Naive B cell (primary cell): ENCODE data around the gene PTPRD. TPM values are rescaled to one million over a fixed set of nuclear protein-coding genes. Genes with fewer than 3 reads are reported as not detected.
"Not testable (repeated sequence)": the region's sequence is repeated elsewhere in the genome, so short reads cannot be mapped to it uniquely, and the experiment has no call there.

Experiments
- ATAC-seq, 2 donors: fragments of 150-1000 bp; cut with Tn5 transposase; 2 replicates each; pipeline ENCODE4 v1.10.0; 2021; ENCODE audit warnings: low read depth in 2 of 2, mild to moderate bottlenecking in 2 of 2, moderate library complexity in 2 of 2
- DNase-seq: peaks from one replicate; pipeline ENCODE4 v3.0.0; 2022
- H3K27ac Mint-ChIP-seq, 6 donors: one replicate each; pipeline ENCODE4 v1.8.0; 2020 to 2022; ENCODE audit warnings: mild to moderate bottlenecking in 6 of 6, mixed read lengths in 6 of 6, moderate library complexity in 5 of 6, inconsistent platforms in 2 of 6
- H3K27me3 Mint-ChIP-seq, 3 donors: one replicate each; pipeline ENCODE4 v1.8.0; 2021 to 2022; ENCODE audit warnings: mixed read lengths in 3 of 3, mild to moderate bottlenecking in 1 of 3
- H3K36me3 Mint-ChIP-seq, 2 donors: one replicate each; pipeline ENCODE4 v1.8.0; 2020 to 2022; ENCODE audit warnings: mixed read lengths in 2 of 2, inconsistent platforms in 1 of 2, mild to moderate bottlenecking in 1 of 2
- H3K4me1 Mint-ChIP-seq, 3 donors: one replicate each; pipeline ENCODE4 v1.8.0; 2020 to 2022; ENCODE audit warnings: mixed read lengths in 3 of 3, inconsistent platforms in 1 of 3, mild to moderate bottlenecking in 1 of 3, moderate library complexity in 1 of 3
- H3K4me3 Mint-ChIP-seq, 8 donors: one replicate each; pipeline ENCODE4 v1.8.0; 2020 to 2022; ENCODE audit warnings: mild to moderate bottlenecking in 8 of 8, mixed read lengths in 8 of 8, moderate library complexity in 8 of 8, inconsistent platforms in 2 of 8
- H3K9me3 Mint-ChIP-seq, 7 donors: one replicate each; pipeline ENCODE4 v1.8.0; 2020 to 2022; ENCODE audit warnings: mixed read lengths in 7 of 7, mild to moderate bottlenecking in 5 of 7, inconsistent platforms in 2 of 7, moderate library complexity in 1 of 7
- polyA plus RNA-seq, 6 donors: library from polyadenylated mRNA; unstranded; fragments of 300-500 nt; fragmentation: Illumina TruSeq; gene quantifications; one replicate each; pipeline ENCODE4 v1.2.3, GENCODE V29; 2021; ENCODE audit warnings: low read depth in 6 of 6

The PTPRD gene
- polyA plus RNA-seq, 6 donors from 2014 or later, result not detected

- peaks cover 0 to 3% (median 0%) of the 10 kb centered on the region in 7 donors for H3K9me3 Mint-ChIP-seq
- DNase-seq, result no peak
- H3K4me1 Mint-ChIP-seq, result no peaks in the 10 kb centered on the region
- H3K27ac Mint-ChIP-seq, result no peak overlapping the region
- H3K36me3 Mint-ChIP-seq, result no peaks in the 10 kb centered on the region
- no peak for ATAC-seq
- H3K4me3 Mint-ChIP-seq, result no peak overlapping the region
- H3K27me3 Mint-ChIP-seq, result no peaks in the 10 kb centered on the region
Observed at GRCh38 chr9:9173264-9173663, 1439.5 kb downstream of the PTPRD start.

- DNase-seq, result no peak
- H3K9me3 Mint-ChIP-seq, result peaks cover 0 to under 1% (median 0%) of the 10 kb centered on the region in 7 donors
- ATAC-seq, result no peak
Observed at GRCh38 chr9:9170439-9171134, 1442.2 kb downstream of the PTPRD start.

DNA sequence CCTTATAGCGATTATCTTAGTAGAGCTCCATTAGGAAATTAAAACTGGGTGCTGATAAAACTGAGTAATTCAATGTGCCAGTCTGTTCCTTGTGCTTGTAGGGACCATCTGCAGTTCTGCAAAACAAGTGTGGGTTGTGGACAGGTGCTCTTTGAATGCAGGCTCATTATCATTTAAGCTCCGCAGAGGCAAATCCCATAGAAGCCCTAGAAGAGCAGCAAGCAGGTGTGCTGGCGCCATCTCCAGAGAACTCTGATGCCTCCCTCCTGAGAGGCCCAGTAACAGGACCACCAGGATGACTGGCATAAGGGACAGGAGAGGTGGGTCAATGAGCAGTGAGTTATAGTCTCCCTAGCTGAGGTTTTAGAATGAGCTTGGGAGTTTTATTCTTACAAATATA is 1470.8 kb downstream of the PTPRD start:
- ATAC-seq (no peak), DNase-seq (no peak)
- H3K27me3 Mint-ChIP-seq, result no peaks in the 10 kb centered on the region
- H3K4me3 Mint-ChIP-seq, result no peak overlapping the region
- no peak overlapping the region for H3K27ac Mint-ChIP-seq
- no peaks in the 10 kb centered on the region for H3K36me3 Mint-ChIP-seq
- H3K4me1 Mint-ChIP-seq, result no peaks in the 10 kb centered on the region
- H3K9me3 Mint-ChIP-seq, result peaks cover 0 to 3% (median 0%) of the 10 kb centered on the region in 7 donors

More at GRCh38 chr9:9170439-9171134, 1442.2 kb downstream of the PTPRD start:
- Mint-ChIP-seq H3K4me1 (no peaks in the 10 kb centered on the region), H3K27ac (no peak overlapping the region), H3K36me3 (no peaks in the 10 kb centered on the region), H3K27me3 (no peaks in the 10 kb centered on the region), H3K4me3 (no peak overlapping the region)

GRCh38 chr9:9133526-9133925 is 1479.3 kb downstream of the PTPRD start:
- Mint-ChIP-seq H3K4me1 (no peaks in the 10 kb centered on the region), H3K36me3 (no peaks in the 10 kb centered on the region), H3K27ac (no peak overlapping the region), H3K4me3 (no peak overlapping the region), H3K9me3 (peaks cover 0 to 5% (median 0%) of the 10 kb centered on the region in 7 donors), H3K27me3 (no peaks in the 10 kb centered on the region)
- DNase-seq, result no peak
- no peak for ATAC-seq

DNA sequence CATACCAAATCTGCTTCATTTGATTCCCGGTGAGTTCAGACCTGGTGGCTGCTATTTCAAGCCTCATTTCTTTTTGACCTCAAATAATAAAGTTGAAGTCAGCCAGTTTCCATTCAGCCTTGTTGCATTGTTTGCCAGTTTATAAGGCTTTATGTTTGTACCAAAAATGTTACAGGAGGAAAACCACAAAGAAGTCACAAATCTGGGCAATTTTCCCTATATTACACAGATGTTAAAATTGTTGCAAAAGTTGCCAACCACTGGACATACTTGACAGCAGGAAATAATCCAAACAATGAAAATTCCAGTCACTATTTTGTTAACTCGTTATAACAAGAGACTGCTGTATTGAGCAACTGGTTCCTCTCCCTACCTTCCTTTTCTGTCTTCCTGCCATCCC is 1488.2 kb downstream of the PTPRD start:
- no peak overlapping the region for H3K27ac Mint-ChIP-seq

DNA sequence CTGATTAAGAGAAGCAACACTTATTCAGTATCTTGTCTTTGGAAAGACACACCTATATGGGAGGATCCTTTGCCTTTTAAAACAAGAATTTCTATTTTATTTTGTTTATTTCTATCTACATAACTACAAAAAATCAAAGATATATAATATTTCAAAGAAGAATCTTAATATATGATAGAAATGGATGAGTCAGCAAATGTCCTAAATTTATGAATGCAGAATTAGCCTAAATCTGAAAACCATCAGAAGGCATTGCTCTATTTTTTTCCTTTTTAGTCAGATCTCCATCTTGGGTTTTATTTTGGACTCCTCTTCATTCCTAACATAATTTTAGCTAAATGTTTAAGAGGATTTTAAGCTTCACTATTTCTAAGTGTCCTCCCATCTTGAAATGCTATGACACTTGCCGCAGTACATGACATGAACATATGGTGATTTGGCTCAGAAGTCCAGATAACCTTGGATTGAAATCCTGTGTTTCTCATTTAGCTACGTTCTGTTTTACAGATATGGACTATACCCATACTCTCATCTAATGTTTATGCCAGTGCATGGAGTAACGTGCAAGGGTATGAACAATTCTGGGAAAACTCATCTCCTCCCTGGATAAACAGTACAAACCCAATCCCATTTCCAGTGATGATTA is 1490.4 kb downstream of the PTPRD start:
- no peak for ATAC-seq
- no peak for DNase-seq
- Mint-ChIP-seq H3K9me3 (peaks cover 0 to 2% (median 0%) of the 10 kb centered on the region in 7 donors), H3K27me3 (no peaks in the 10 kb centered on the region), H3K36me3 (no peaks in the 10 kb centered on the region), H3K4me3 (no peak overlapping the region), H3K27ac (no peak overlapping the region), H3K4me1 (no peaks in the 10 kb centered on the region)

More for the DNA sequence above, 1488.2 kb downstream of the PTPRD start:
- H3K27me3 Mint-ChIP-seq, result no peaks in the 10 kb centered on the region
- ATAC-seq (no peak), DNase-seq (no peak)
- peaks cover 0 to 2% (median 0%) of the 10 kb centered on the region in 7 donors for H3K9me3 Mint-ChIP-seq
- H3K36me3 Mint-ChIP-seq, result no peaks in the 10 kb centered on the region
- no peak overlapping the region for H3K4me3 Mint-ChIP-seq
- no peaks in the 10 kb centered on the region for H3K4me1 Mint-ChIP-seq

DNA sequence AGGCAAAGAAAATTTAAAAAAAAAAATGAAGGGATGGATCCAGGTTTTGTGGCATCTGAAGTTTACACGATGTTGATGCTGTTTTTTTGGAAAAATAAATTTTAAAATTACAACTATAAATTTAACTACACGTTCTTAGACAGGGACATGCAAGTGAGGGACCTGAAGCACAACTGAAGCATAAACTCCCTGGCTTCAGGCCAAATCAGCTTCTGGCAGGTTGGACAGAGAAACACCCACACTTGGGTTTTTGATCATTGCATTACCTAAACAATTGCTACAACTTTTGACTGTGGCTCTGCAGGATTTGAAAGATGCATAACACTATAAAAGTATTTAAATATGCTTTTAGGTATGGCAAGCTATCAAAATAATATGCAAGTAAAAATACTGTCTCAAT is 1494.9 kb downstream of the PTPRD start:
- H3K4me1 Mint-ChIP-seq, result no peaks in the 10 kb centered on the region
- no peak overlapping the region for H3K4me3 Mint-ChIP-seq
- no peaks in the 10 kb centered on the region for H3K27me3 Mint-ChIP-seq
- no peaks in the 10 kb centered on the region for H3K36me3 Mint-ChIP-seq
- ATAC-seq (no peak), DNase-seq (no peak)
- H3K27ac Mint-ChIP-seq, result no peak overlapping the region
- peaks cover 0 to 4% (median 0%) of the 10 kb centered on the region in 7 donors for H3K9me3 Mint-ChIP-seq

DNA sequence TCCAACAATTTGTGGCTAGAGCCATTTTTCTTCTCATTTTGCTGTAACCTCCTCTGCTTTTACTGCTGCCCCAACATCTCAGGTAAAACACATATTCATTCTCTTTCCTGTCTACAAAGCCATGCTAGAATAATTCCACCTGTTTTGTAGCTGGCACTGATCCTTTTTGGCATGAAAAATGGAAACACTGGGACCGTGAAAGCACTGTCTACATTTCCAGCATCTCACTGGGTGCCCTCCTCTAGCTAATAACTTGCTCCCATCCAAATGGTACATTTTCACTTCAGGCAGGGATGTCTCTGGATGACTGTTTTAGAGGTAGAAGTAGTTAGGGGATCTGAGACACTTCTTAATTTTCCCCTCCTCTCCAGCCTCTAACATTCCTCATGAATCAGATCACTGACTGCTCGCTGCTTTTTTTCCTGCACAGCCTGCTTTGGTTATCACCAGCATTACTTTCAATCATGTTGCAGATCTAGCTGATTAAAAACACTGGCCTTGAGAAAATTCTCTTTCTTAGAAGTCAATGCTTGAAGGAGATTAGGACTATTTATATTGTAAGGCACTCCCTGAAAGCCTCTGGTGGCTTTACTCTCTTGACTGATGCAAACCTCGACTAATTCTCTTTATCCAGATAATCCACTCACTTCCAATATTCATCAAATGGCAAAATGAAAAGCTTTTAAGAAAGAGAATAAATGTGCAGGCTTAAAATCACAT is 1500.6 kb downstream of the PTPRD start:
- ATAC-seq (no peak), DNase-seq (no peak)
- Mint-ChIP-seq H3K4me1 (no peaks in the 10 kb centered on the region), H3K27ac (no peak overlapping the region), H3K4me3 (no peak overlapping the region), H3K36me3 (no peaks in the 10 kb centered on the region), H3K9me3 (peaks cover 0 to 5% (median 1%) of the 10 kb centered on the region in 7 donors), H3K27me3 (no peaks in the 10 kb centered on the region)

DNA sequence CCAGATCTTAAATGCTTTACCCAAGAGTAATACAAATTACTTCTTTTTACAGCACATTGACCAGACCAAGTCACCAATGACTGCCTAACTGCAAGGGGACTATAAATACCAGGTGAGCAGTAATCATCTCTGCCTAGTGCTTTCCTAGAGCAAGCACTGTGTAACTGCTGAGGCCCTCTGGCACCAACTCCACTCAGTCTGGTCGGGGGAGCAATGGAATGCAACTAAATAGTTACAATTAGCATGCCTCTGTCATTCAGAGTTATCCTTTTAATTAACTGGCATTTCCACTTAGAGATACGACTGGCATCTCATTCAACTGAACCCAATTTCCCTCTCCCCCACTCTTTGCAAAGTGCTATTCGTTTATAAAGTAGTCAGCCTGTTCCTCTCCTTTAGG is 1504.2 kb downstream of the PTPRD start:
- peaks cover 0 to 2% (median 0%) of the 10 kb centered on the region in 7 donors for H3K9me3 Mint-ChIP-seq
- no peaks in the 10 kb centered on the region for H3K36me3 Mint-ChIP-seq
- no peaks in the 10 kb centered on the region for H3K27me3 Mint-ChIP-seq
- no peaks in the 10 kb centered on the region for H3K4me1 Mint-ChIP-seq
- DNase-seq (no peak), ATAC-seq (no peak)
- H3K27ac Mint-ChIP-seq, result no peak overlapping the region
- no peak overlapping the region for H3K4me3 Mint-ChIP-seq

- DNase-seq, result no peak
- Mint-ChIP-seq H3K36me3 (no peaks in the 10 kb centered on the region), H3K9me3 (peaks cover 0 to 2% (median 0%) of the 10 kb centered on the region in 7 donors), H3K4me3 (no peak overlapping the region), H3K27me3 (no peaks in the 10 kb centered on the region), H3K27ac (peak overlapping the region in 1 of 6 donors; percentile 54), H3K4me1 (no peaks in the 10 kb centered on the region)
- no peak for ATAC-seq
Observed at GRCh38 chr9:9102295-9102694, 1510.5 kb downstream of the PTPRD start.

- Mint-ChIP-seq H3K4me1 (no peaks in the 10 kb centered on the region), H3K27me3 (no peaks in the 10 kb centered on the region), H3K27ac (no peak overlapping the region), H3K9me3 (peaks cover 0 to 1% (median 0%) of the 10 kb centered on the region in 7 donors), H3K4me3 (no peak overlapping the region), H3K36me3 (no peaks in the 10 kb centered on the region)
- ATAC-seq (no peak), DNase-seq (no peak)
Observed at GRCh38 chr9:9100070-9100469, 1512.7 kb downstream of the PTPRD start.

GRCh38 chr9:9099646-9100045 is 1513.2 kb downstream of the PTPRD start:
- no peaks in the 10 kb centered on the region for H3K27me3 Mint-ChIP-seq
- no peaks in the 10 kb centered on the region for H3K4me1 Mint-ChIP-seq
- no peaks in the 10 kb centered on the region for H3K36me3 Mint-ChIP-seq
- no peak overlapping the region for H3K4me3 Mint-ChIP-seq
- ATAC-seq (no peak), DNase-seq (no peak)
- H3K27ac Mint-ChIP-seq, result no peak overlapping the region
- peaks cover 0 to 1% (median 0%) of the 10 kb centered on the region in 7 donors for H3K9me3 Mint-ChIP-seq

DNA sequence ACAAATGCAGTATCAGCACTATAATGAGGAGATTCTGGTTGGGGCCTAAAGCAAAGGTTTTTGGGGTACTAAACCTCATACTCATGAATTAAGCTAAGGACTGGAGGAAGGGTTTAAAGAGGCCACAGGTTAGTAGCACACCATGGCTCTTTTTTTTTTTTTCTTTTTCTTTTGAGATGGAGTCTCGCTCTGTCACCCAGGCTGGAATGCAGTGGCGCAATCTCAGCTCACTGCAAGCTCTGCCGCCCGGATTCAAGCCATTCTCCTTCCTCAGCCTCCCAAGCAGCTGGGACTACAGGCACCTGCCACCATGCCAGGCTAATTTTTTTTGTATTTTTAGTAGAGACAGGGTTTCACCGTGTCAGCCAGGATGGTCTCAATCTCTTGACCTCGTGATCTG is 1515.5 kb downstream of the PTPRD start:
- not testable (repeated sequence) for H3K9me3 Mint-ChIP-seq, H3K27ac Mint-ChIP-seq, H3K4me3 Mint-ChIP-seq, H3K27me3 Mint-ChIP-seq, ATAC-seq, H3K36me3 Mint-ChIP-seq, H3K4me1 Mint-ChIP-seq, DNase-seq

DNA sequence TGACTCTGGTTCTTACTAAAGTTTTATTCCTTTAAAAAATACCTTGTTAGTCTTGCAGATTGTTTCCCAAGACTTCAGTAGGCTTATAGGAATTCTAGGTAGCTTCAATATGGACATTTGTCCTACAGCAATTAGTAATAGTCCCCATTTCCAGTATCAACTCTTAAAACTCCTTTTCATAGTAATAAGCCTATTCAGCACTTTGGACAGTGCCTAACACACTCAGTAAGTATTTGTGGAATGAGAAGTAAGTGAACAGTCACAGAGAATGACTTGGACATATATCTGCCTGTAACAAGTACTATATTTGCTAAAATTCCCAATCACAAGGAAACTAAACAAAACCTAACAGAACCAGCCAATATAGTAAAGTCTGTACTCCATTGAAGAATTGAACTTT is 1521.4 kb downstream of the PTPRD start:
- ATAC-seq (no peak), DNase-seq (no peak)
- Mint-ChIP-seq H3K4me1 (no peaks in the 10 kb centered on the region), H3K36me3 (no peaks in the 10 kb centered on the region), H3K27me3 (no peaks in the 10 kb centered on the region), H3K4me3 (no peak overlapping the region), H3K27ac (no peak overlapping the region), H3K9me3 (peaks cover 0 to 8% (median 4%) of the 10 kb centered on the region in 7 donors)
